Kidney (tissue), 14 donors: Measurements from ENCODE around the gene SLCO3A1. TPM values are rescaled to one million over a fixed set of nuclear protein-coding genes. Genes with fewer than 3 reads are reported as not detected.

Source experiments
- DNase-seq, 5 donors: peaks; one replicate each; pipeline ENCODE4 v3.0.0-alpha.2; 2013 to 2020
- FAIRE-seq: peaks from 2 replicates; lab custom pipeline; 2012; peaks lifted over from hg19 to GRCh38; lab: Jason Lieb, UNC
- H3K27ac ChIP-seq, 2 donors: one replicate each; pipeline ENCODE4 v1.7.0; 2013; ENCODE audit warnings: low read depth in 2 of 2, low read length in 2 of 2, inconsistent platforms in 1 of 2
- H3K27me3 ChIP-seq: one replicate; pipeline ENCODE4 v1.7.1; 2013; ENCODE audit warnings: low read length, inconsistent platforms; ENCODE audit not compliant: control insufficient read depth, insufficient read depth
- H3K36me3 ChIP-seq, 3 donors: one replicate each; pipeline versions ENCODE4 v1.7.0 to v1.7.1; 2013; ENCODE audit warnings: low read length in 3 of 3, control low read depth in 1 of 3, inconsistent platforms in 1 of 3; ENCODE audit not compliant: insufficient read depth in 3 of 3, control insufficient read depth in 2 of 3
- H3K4me1 ChIP-seq, 3 donors: one replicate each; pipeline versions ENCODE4 v1.7.0 to v1.7.1; 2013; ENCODE audit warnings: low read length in 3 of 3, inconsistent platforms in 1 of 3, low read depth in 1 of 3; ENCODE audit not compliant: control insufficient read depth in 2 of 3, insufficient read depth in 2 of 3
- H3K4me3 ChIP-seq, 3 donors: one replicate each; pipeline versions ENCODE4 v1.7.0 to v1.8.1; 2013; ENCODE audit warnings: low read length in 3 of 3, control low read depth in 1 of 3, inconsistent platforms in 1 of 3
- H3K9ac ChIP-seq, 3 donors: one replicate each; pipeline versions ENCODE4 v1.7.0 to v1.7.1; 2013; ENCODE audit warnings: low read length in 3 of 3, control low read depth in 1 of 3, inconsistent platforms in 1 of 3
- H3K9me3 ChIP-seq, 3 donors: one replicate each; pipeline versions ENCODE4 v1.7.0 to v1.7.1; 2013; ENCODE audit warnings: low read length in 3 of 3, control low read depth in 1 of 3, inconsistent platforms in 1 of 3; ENCODE audit not compliant: control insufficient read depth in 2 of 3, insufficient read depth in 1 of 3
- CTCF ChIP-seq: IDR thresholded peaks from 3 replicates; pipeline ENCODE4 v1.5.1; 2012; ENCODE audit warnings: mild to moderate bottlenecking, moderate library complexity, borderline replicate concordance; ENCODE audit not compliant: insufficient read depth; ENCODE audit errors: extremely low read depth
- intact Hi-C: fragments of 100-400 bp; cut with DNase I; formaldehyde crosslinking; loops from one replicate; pipeline ENCODE4 v1.11.1; 2022
- polyA plus RNA-seq: library from polyadenylated mRNA; stranded (reverse); fragments of 350-450 nt; fragmentation: Illumina TruSeq; extraction: RNeasy Lipid Tissue Mini Kit (QIAGEN cat#74804); gene quantifications from one replicate; pipeline ENCODE4 v1.2.3, GENCODE V29; 2014; ENCODE audit warnings: low read depth, low replicate concordance; ENCODE audit not compliant: insufficient read depth
- total RNA-seq: library from RNA; stranded (reverse); fragmentation: NEBNext Ultra II Directional; extraction: Animal tissue kit (Norgen Biotek cat#: 25700); gene quantifications from one replicate; pipeline ENCODE4 v1.2.1, GENCODE V29; 2021
- donor health status: control.
- donor health status: control.
- donor health status: control.
- donor health status: control.
- donor health status: control.
- donor health status: DM: yes; HTN: yes; CAD: no.
- donor health status: Normal renal cell carcinoma (clear cell type).

SLCO3A1 gene
- total and polyA plus RNA-seq, 2 donors from 2014 or later, result 12.8 to 59.4 TPM

- no peak overlapping the region for H3K4me3 ChIP-seq
- H3K9me3 ChIP-seq, result no peaks in the 10 kb centered on the region
- intact Hi-C loops, result no loop called here
- H3K27me3 ChIP-seq, result no peaks in the 10 kb centered on the region
- H3K36me3 ChIP-seq, result no peaks in the 10 kb centered on the region
- no peak for TF ChIP-seq CTCF
- H3K9ac ChIP-seq, result no peak overlapping the region
- peaks cover 0 to 3% (median 0%) of the 10 kb centered on the region in 3 donors for H3K4me1 ChIP-seq
- no peak for DNase-seq
- FAIRE-seq, result no peak
- H3K27ac ChIP-seq, result no peak overlapping the region
Measured at GRCh38 chr15:92158426-92158825, 304.9 kb downstream of the SLCO3A1 start.

GRCh38 chr15:92159481-92159880 is 306.0 kb downstream of the SLCO3A1 start:
- no peak overlapping the region for H3K27ac ChIP-seq
- H3K27me3 ChIP-seq, result no peaks in the 10 kb centered on the region
- H3K36me3 ChIP-seq, result no peaks in the 10 kb centered on the region
- DNase-seq (no peak), FAIRE-seq (no peak)
- H3K9me3 ChIP-seq, result no peaks in the 10 kb centered on the region
- intact Hi-C loops, result no loop called here
- H3K4me1 ChIP-seq, result peaks cover 0 to 7% (median 0%) of the 10 kb centered on the region in 3 donors
- TF ChIP-seq CTCF, result no peak
- no peak overlapping the region for H3K9ac ChIP-seq
- H3K4me3 ChIP-seq, result no peak overlapping the region

- Histone ChIP-seq H3K36me3 (no peaks in the 10 kb centered on the region), H3K27me3 (no peaks in the 10 kb centered on the region), H3K4me3 (no peak overlapping the region), H3K27ac (peak overlapping the region in 1 of 2 donors; percentile 7), H3K4me1 (peaks cover 0 to 12% (median 0%) of the 10 kb centered on the region in 3 donors), H3K9ac (no peak overlapping the region), H3K9me3 (no peaks in the 10 kb centered on the region)
- no peak for TF ChIP-seq CTCF
- intact Hi-C loops, result no loop called here
- DNase-seq, result peak in 2 of 5 donors; percentile 37 to 42
- FAIRE-seq, result no peak
Measured at GRCh38 chr15:92159906-92160841, 306.7 kb downstream of the SLCO3A1 start.
